HepG2 (cell line): ENCODE data around the gene AZU1. TPM values are rescaled to one million over a fixed set of nuclear protein-coding genes. Genes with fewer than 3 reads are reported as not detected.

Experiments
- CEBPG ChIP-seq: IDR thresholded peaks from 2 replicates; pipeline ENCODE4 v1.6.1; 2016
- DRAP1 ChIP-seq: IDR thresholded peaks from 2 replicates; pipeline ENCODE4 v1.6.1; 2016; ENCODE audit warnings: missing genetic modification reagents, missing compliant biosample characterization
- ERF ChIP-seq: IDR thresholded peaks from 2 replicates; pipeline ENCODE4 v1.6.1; 2018; ENCODE audit warnings: missing biosample characterization, missing genetic modification reagents
- FIP1L1 ChIP-seq: fragments of 200-400 bp; formaldehyde crosslinking; IDR thresholded peaks from 2 replicates; pipeline ENCODE4 v1.6.1; 2018; ENCODE audit warnings: low read depth, mild to moderate bottlenecking, low read length, moderate library complexity, borderline replicate concordance; ENCODE audit not compliant: insufficient read depth
- KAT7 ChIP-seq: IDR thresholded peaks from 2 replicates; pipeline ENCODE4 v1.6.1; 2018; ENCODE audit warnings: borderline replicate concordance, missing compliant biosample characterization
- KLF13 ChIP-seq: sonication (generic); formaldehyde crosslinking; IDR thresholded peaks from 2 replicates; pipeline ENCODE4 v1.4.0; 2020; ENCODE audit warnings: mild to moderate bottlenecking, missing genetic modification reagents
- LRRFIP1 ChIP-seq: sonication (generic); formaldehyde crosslinking; conservative IDR thresholded peaks from 2 replicates; pipeline ENCODE4 v1.4.0; 2020; ENCODE audit warnings: missing genetic modification reagents
- MAFK ChIP-seq, 2 experiments: IDR thresholded peaks in 1 of 2; conservative IDR thresholded peaks in 1 of 2; 2 replicates each; pipeline ENCODE4 v1.6.1; 2011; ENCODE audit warnings: improper control_type of control experiment in 2 of 2, low read length in 2 of 2
- MED1 ChIP-seq: sonication (generic); formaldehyde crosslinking; IDR thresholded peaks from 2 replicates; pipeline ENCODE4 v1.4.0; 2020; ENCODE audit warnings: missing genetic modification reagents
- MYPOP ChIP-seq: sonication (generic); formaldehyde crosslinking; IDR thresholded peaks from 2 replicates; pipeline ENCODE4 v1.8.1; 2023; ENCODE audit warnings: mild to moderate bottlenecking, moderate library complexity, missing genetic modification reagents
- SIX4 ChIP-seq: sonication (generic); formaldehyde crosslinking; IDR thresholded peaks from 2 replicates; pipeline ENCODE4 v1.4.0; 2020; ENCODE audit warnings: missing genetic modification reagents
- SNAPC2 ChIP-seq: sonication (generic); formaldehyde crosslinking; IDR thresholded peaks from 2 replicates; pipeline ENCODE4 v1.8.1; 2022; ENCODE audit warnings: mild to moderate bottlenecking, missing genetic modification reagents
- SOX6 ChIP-seq, 2 experiments: fragments of 450-650 bp in 1 of 2; sonication (generic) in 1 of 2; formaldehyde crosslinking in 1 of 2; IDR thresholded peaks; 2 replicates each; pipeline versions ENCODE4 v1.4.0 to v1.6.1; 2017 to 2020; ENCODE audit warnings: antibody characterized with exemption in 1 of 2, mild to moderate bottlenecking in 1 of 2, missing genetic modification reagents in 1 of 2
- TCF12 ChIP-seq, 2 experiments: fragments of 450-650 bp in 1 of 2; sonication (generic) in 1 of 2; formaldehyde crosslinking in 1 of 2; IDR thresholded peaks; 2 replicates each; pipeline versions ENCODE4 v1.6.1 to v1.8.0; 2017 to 2022; ENCODE audit warnings: antibody characterized with exemption in 1 of 2, mild to moderate bottlenecking in 1 of 2, missing genetic modification reagents in 1 of 2, moderate library complexity in 1 of 2
- ZBTB21 ChIP-seq: sonication (generic); formaldehyde crosslinking; IDR thresholded peaks from 2 replicates; pipeline ENCODE4 v1.4.0; 2020; ENCODE audit warnings: missing genetic modification reagents
- ZNF276 ChIP-seq: sonication (generic); formaldehyde crosslinking; IDR thresholded peaks from 2 replicates; pipeline ENCODE4 v1.4.0; 2020; ENCODE audit warnings: mild to moderate bottlenecking, low read depth, missing genetic modification reagents
- ZNF564 ChIP-seq: sonication (generic); formaldehyde crosslinking; IDR thresholded peaks from 2 replicates; pipeline ENCODE4 v1.8.1; 2023; ENCODE audit warnings: mild to moderate bottlenecking, missing genetic modification reagents
- ZNF7 ChIP-seq: IDR thresholded peaks from 2 replicates; pipeline ENCODE4 v1.6.1; 2016; ENCODE audit warnings: missing biosample characterization, missing genetic modification reagents
- ZNF713 ChIP-seq: sonication (generic); formaldehyde crosslinking; IDR thresholded peaks from 2 replicates; pipeline ENCODE4 v1.4.0; 2020; ENCODE audit warnings: mild to moderate bottlenecking, missing genetic modification reagents
- ZNF724P ChIP-seq: sonication (generic); formaldehyde crosslinking; IDR thresholded peaks from 2 replicates; pipeline ENCODE4 v1.8.0; 2022; ENCODE audit warnings: missing genetic modification reagents, borderline replicate concordance
- ZNF772 ChIP-seq: sonication (generic); formaldehyde crosslinking; IDR thresholded peaks from 2 replicates; pipeline ENCODE4 v1.5.0; 2020; ENCODE audit warnings: mild to moderate bottlenecking, missing genetic modification reagents
- polyA plus RNA-seq, 8 experiments: library from polyadenylated mRNA; depleted of rRNA in 3 of 8; stranded (reverse) in 7 of 8; unstranded in 1 of 8; fragments of >200 nt; fragmentation: Illumina TruSeq in 4 of 8; extraction: Trizol in 4 of 8; gene quantifications; 2 replicates each; pipeline versions ENCODE4 v1.2.1 to v1.2.3, GENCODE V29; 2011 to 2016; ENCODE audit warnings: low read depth in 4 of 8, missing spikeins in 1 of 8, mixed read lengths in 1 of 8; ENCODE audit not compliant: insufficient read depth in 1 of 8
- total RNA-seq, 5 experiments: library from RNA; depleted of rRNA; stranded (reverse); fragments of >200 nt; fragmentation: Illumina TruSeq; extraction: Trizol; gene quantifications; 2 replicates each; pipeline ENCODE4 v1.2.3, GENCODE V29; 2016; ENCODE audit warnings: low read depth in 1 of 5

The AZU1 gene
- total and polyA plus RNA-seq, 2 of the 13 experiments (the other 11 are each of a cell fraction or from before 2014, with no cell fraction given): not detected

- TF ChIP-seq LRRFIP1 (CRISPR knock-in tag): no peak
- no peak for TF ChIP-seq KLF13 (CRISPR knock-in tag)
- no peak for TF ChIP-seq ZBTB21
- no peak for TF ChIP-seq MAFK (conservative IDR thresholded peaks at IDR 0.05 in 1 of 2, IDR thresholded peaks at IDR 0.05 in 1 of 2; ENCODE audit: low read length in 2 of 2)
- TF ChIP-seq ZNF276 (CRISPR knock-in tag): 0 out of 2 replicates have a peak, but pooled peaks have one; percentile 38
- no peak for TF ChIP-seq SNAPC2 (CRISPR knock-in tag)
- no peak for TF ChIP-seq ZNF564
- TF ChIP-seq FIP1L1: no peak
- no peak for TF ChIP-seq MYPOP
- TF ChIP-seq CEBPG (CRISPR knock-in tag): peak; percentile 58
- TF ChIP-seq ZNF7 (CRISPR knock-in tag): no peak
- TF ChIP-seq MED1: no peak
- no peak for TF ChIP-seq ERF (CRISPR knock-in tag)
- no peak for TF ChIP-seq TCF12 (IDR thresholded peaks at IDR 0.05)
- TF ChIP-seq TCF12 (CRISPR knock-in tag; IDR thresholded peaks at IDR 0.05): no peak
- TF ChIP-seq SIX4 (CRISPR knock-in tag): no peak
- no peak for TF ChIP-seq ZNF713 (CRISPR knock-in tag)
- TF ChIP-seq DRAP1 (CRISPR knock-in tag): no peak
- TF ChIP-seq KAT7: no peak
- TF ChIP-seq SOX6 (IDR thresholded peaks at IDR 0.05): no peak
- TF ChIP-seq SOX6 (CRISPR knock-in tag; IDR thresholded peaks at IDR 0.05): peak; percentile 19; the same call in 1 of the 2 replicates
- TF ChIP-seq ZNF772 (CRISPR knock-in tag): no peak
- no peak for TF ChIP-seq ZNF724P (CRISPR knock-in tag)
These were observed 31.5 kb downstream of the AZU1 start, which contains the start of gene CFD (continued) for GRCh38 chr19:858868-859843.
